Left ventricle myocardium inferior (tissue), 1 donor: Measurements from ENCODE around the gene CILP2. TPM values are rescaled to one million over a fixed set of nuclear protein-coding genes. Genes with fewer than 3 reads are reported as not detected.
A peak's percentile ranks its signal among the peaks of the same experiment; 100 is the strongest.

ENCODE experiments used
- DNase-seq: peaks from one replicate; pipeline ENCODE4 v3.0.0-alpha.2; 2020
- H3K27ac ChIP-seq: fragments of 200-600 bp; replicated peaks from 2 replicates; pipeline ENCODE4 v1.8.0; 2021
- H3K27me3 ChIP-seq: fragments of 200-600 bp; 2 replicates; pipeline ENCODE4 v1.8.0; 2021; ENCODE audit warnings: low read depth
- H3K36me3 ChIP-seq: fragments of 200-600 bp; 2 replicates; pipeline ENCODE4 v1.8.0; 2021
- H3K4me1 ChIP-seq: fragments of 200-600 bp; 2 replicates; pipeline ENCODE4 v1.8.0; 2021
- H3K4me3 ChIP-seq: fragments of 200-600 bp; 2 replicates; pipeline ENCODE4 v1.8.0; 2021; ENCODE audit warnings: mild to moderate bottlenecking, moderate library complexity
- H3K9me3 ChIP-seq: fragments of 200-600 bp; replicated peaks from 2 replicates; pipeline ENCODE4 v1.8.0; 2021
- CTCF ChIP-seq: fragments of 200-600 bp; IDR thresholded peaks from 2 replicates; pipeline ENCODE4 v1.8.0; 2021; ENCODE audit warnings: antibody characterized with exemption, mild to moderate bottlenecking, borderline replicate concordance
- intact Hi-C: fragments of 100-400 bp; cut with micrococcal nuclease; formaldehyde crosslinking; loops from one replicate; pipeline ENCODE4 v1.11.0; 2022
- total RNA-seq: library from RNA; stranded (reverse); fragmentation: NEBNext Ultra II Directional; extraction: Animal tissue kit (Norgen Biotek cat#: 25700); gene quantifications from one replicate; pipeline ENCODE4 v1.2.1, GENCODE V29; 2021
- donor health status: DM: no; HTN: yes; CAD: no; lungs with severe emphysema.

The CILP2 gene
- total RNA-seq, 1 donor from 2014 or later, result 0.08 TPM

GRCh38 chr19:19515642-19516519, 22.2 kb upstream of the CILP2 start, which contains the start of gene NDUFA13:
Gene NDUFA13, plus strand, starts transcription at chr19:19516225. Its CDS starts 14 bp downstream, at chr19:19516239.
- peak within 1 kb of the TSS; percentile 79 for H3K4me3 ChIP-seq
- peak; percentile 94 for DNase-seq
- H3K27me3 ChIP-seq, result no peaks in the 10 kb centered on the region
- peak; percentile 8 for TF ChIP-seq CTCF
- peaks cover 61% of the 10 kb centered on the region for H3K4me1 ChIP-seq
- H3K36me3 ChIP-seq, result peaks cover 18% of the 10 kb centered on the region
- H3K9me3 ChIP-seq, result peaks cover 10% of the 10 kb centered on the region
- peak within 1 kb of the TSS; percentile 92 for H3K27ac ChIP-seq
- intact Hi-C loops, result no loop called here

GRCh38 chr19:19517235-19517619, 20.8 kb upstream of the CILP2 start:
- Histone ChIP-seq H3K9me3 (peaks cover 10% of the 10 kb centered on the region), H3K4me3 (peak overlapping the region; percentile 79), H3K27ac (no peak overlapping the region), H3K36me3 (peaks cover 20% of the 10 kb centered on the region), H3K27me3 (no peaks in the 10 kb centered on the region), H3K4me1 (peaks cover 63% of the 10 kb centered on the region)
- no peak for DNase-seq
- intact Hi-C loops, result no loop called here
- no peak for TF ChIP-seq CTCF

- intact Hi-C loops, result no loop called here
- peaks cover 79% of the 10 kb centered on the region for H3K4me1 ChIP-seq
- H3K9me3 ChIP-seq, result no peaks in the 10 kb centered on the region
- H3K36me3 ChIP-seq, result peaks cover 36% of the 10 kb centered on the region
- no peak for DNase-seq
- no peak overlapping the region for H3K4me3 ChIP-seq
- no peaks in the 10 kb centered on the region for H3K27me3 ChIP-seq
- no peak overlapping the region for H3K27ac ChIP-seq
- TF ChIP-seq CTCF, result no peak
These were observed 17.1 kb upstream of the CILP2 start for GRCh38 chr19:19520989-19521388.

GRCh38 chr19:19523177-19523576, 14.9 kb upstream of the CILP2 start:
- Histone ChIP-seq H3K4me1 (peaks cover 66% of the 10 kb centered on the region), H3K4me3 (no peak overlapping the region), H3K36me3 (peaks cover 56% of the 10 kb centered on the region), H3K27me3 (no peaks in the 10 kb centered on the region), H3K9me3 (no peaks in the 10 kb centered on the region), H3K27ac (no peak overlapping the region)
- no peak for DNase-seq
- intact Hi-C loops, result no loop called here
- no peak for TF ChIP-seq CTCF

GRCh38 chr19:19524053-19524452, 14.0 kb upstream of the CILP2 start:
- intact Hi-C loops, result no loop called here
- Histone ChIP-seq H3K27me3 (no peaks in the 10 kb centered on the region), H3K9me3 (no peaks in the 10 kb centered on the region), H3K27ac (no peak overlapping the region), H3K4me1 (peaks cover 70% of the 10 kb centered on the region), H3K36me3 (peaks cover 56% of the 10 kb centered on the region), H3K4me3 (no peak overlapping the region)
- TF ChIP-seq CTCF, result no peak
- DNase-seq, result no peak
